HUES64 (cell line): ENCODE measurements around the gene SPEM2. TPM values are rescaled to one million over a fixed set of nuclear protein-coding genes. Genes with fewer than 3 reads are reported as not detected.
A peak's percentile ranks its signal among the peaks of the same experiment; 100 is the strongest.

Experiments used
- H3K27ac ChIP-seq: 2 replicates; pipeline ENCODE4 v1.7.0; 2013; ENCODE audit warnings: low read depth, low read length, inconsistent platforms
- H3K27me3 ChIP-seq: 2 replicates; pipeline ENCODE4 v1.6.1; 2013; ENCODE audit warnings: mild to moderate bottlenecking, low read length; ENCODE audit not compliant: insufficient read depth
- H3K36me3 ChIP-seq: 2 replicates; pipeline ENCODE4 v1.6.1; 2013; ENCODE audit warnings: mild to moderate bottlenecking, low read length; ENCODE audit not compliant: insufficient read depth
- H3K4me1 ChIP-seq: 2 replicates; pipeline ENCODE4 v1.6.1; 2013; ENCODE audit warnings: mild to moderate bottlenecking, low read length, moderate library complexity; ENCODE audit not compliant: insufficient read depth
- H3K4me3 ChIP-seq: 2 replicates; pipeline ENCODE4 v1.5.1; 2013; ENCODE audit warnings: mild to moderate bottlenecking, low read length, moderate library complexity
- H3K9ac ChIP-seq: 2 replicates; pipeline ENCODE4 v1.6.1; 2013; ENCODE audit warnings: mild to moderate bottlenecking, low read depth, low read length
- H3K9me3 ChIP-seq: 2 replicates; pipeline ENCODE4 v1.6.1; 2013; ENCODE audit warnings: low read depth, low read length; ENCODE audit not compliant: insufficient read depth
- WGBS: fragments of 150-250, 120-280 bp; methylation state at CpG from one replicate; pipeline ENCODE4 v1.1.7; 2013; ENCODE audit warnings: missing lambda C conversion rate; 5-methylcytosine and 5-hydroxymethylcytosine counted together
- polyA plus RNA-seq, 2 experiments: library from polyadenylated mRNA; stranded (reverse); fragments of 50-300 nt; gene quantifications; one replicate each; pipeline ENCODE4 v1.2.3, GENCODE V29; 2013

Gene SPEM2
- polyA plus RNA-seq (2013, experiment 1 of 2): not detected
- not detected for polyA plus RNA-seq (2013, experiment 2 of 2)

DNA sequence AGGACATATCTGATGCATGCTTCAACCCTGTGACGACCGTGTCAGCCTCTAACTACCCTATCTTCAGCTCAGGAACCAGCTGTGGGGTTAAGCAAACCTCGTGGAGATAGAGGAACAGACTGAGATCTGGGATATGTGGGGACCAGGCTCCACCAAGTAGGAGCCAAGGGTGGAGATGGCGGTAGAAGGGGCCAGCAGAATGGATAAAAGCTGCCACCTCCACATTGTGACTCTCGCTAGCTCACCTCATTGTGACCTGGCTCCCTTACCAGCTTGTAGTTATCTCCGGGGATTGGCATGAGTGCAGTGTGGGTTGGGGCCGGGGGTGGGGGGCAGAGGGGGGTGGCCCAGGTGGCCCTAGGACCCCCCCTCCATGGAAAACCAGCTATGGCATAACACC is at the start of gene SPEM2:
Gene SPEM2, plus strand, starts transcription at position 301 of the 400 bp plus-strand sequence. Its CDS starts 73 bp downstream, at position 374.
- H3K4me3 ChIP-seq: no peak within 1 kb of the TSS
- H3K9me3 ChIP-seq: no peaks in the 10 kb centered on the region
- H3K4me1 ChIP-seq: no peaks in the 10 kb centered on the region
- no peak within 1 kb of the TSS for H3K9ac ChIP-seq
- no peaks in the 10 kb centered on the region for H3K36me3 ChIP-seq
- H3K27ac ChIP-seq: no peak within 1 kb of the TSS
- H3K27me3 ChIP-seq: no peaks in the 10 kb centered on the region
- WGBS: 92% methylated on average over 7 of the region's 7 CpGs

DNA sequence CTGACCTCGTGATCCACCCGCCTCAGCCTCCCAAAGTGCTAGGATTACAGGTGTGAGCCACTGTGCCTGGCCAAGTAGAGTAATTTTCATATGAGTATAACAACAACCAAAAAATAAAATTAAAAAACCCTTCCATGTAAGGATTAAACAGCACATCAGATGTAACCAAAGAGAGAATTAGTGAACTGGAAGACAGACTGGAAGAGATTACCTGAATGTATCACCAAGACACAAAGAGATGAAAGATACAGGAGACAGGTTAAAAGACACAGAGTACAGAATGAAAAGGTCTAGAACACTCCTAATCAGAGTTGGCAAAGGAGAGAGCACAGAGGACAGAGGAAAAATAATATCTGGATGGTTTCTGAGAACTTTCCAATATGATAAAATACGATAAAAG is 46.3 kb upstream of the SPEM2 start:
- 100% methylated on average over 2 of the region's 3 CpGs for WGBS

DNA sequence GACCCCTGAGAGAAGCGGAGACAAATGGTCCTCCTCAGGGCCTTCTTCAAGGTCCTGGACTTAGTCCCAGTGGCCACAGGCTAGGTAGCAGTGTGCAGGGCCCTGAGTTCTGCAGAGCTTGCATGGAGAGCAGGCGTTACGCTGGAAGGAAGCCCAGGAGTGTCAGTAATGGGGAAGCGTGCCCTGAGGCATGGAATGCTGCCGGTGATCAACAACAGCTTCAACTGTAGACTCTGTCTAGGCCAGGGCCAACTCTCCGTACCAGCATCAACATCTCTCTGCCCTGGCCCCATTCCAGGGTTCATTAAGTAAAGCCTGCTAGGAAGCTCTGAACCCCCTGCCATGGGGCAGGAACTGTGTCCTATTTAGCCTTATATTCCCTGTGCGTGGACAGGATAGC is 45.1 kb upstream of the SPEM2 start:
- H3K27ac ChIP-seq: no peak overlapping the region
- peaks cover 7% of the 10 kb centered on the region; the same call in 1 of the 2 replicates for H3K9me3 ChIP-seq
- H3K4me3 ChIP-seq: peak overlapping the region; percentile 54
- 79% methylated on average over 7 of the region's 7 CpGs for WGBS
- H3K4me1 ChIP-seq: no peaks in the 10 kb centered on the region
- H3K36me3 ChIP-seq: no peaks in the 10 kb centered on the region
- H3K9ac ChIP-seq: peak overlapping the region; percentile 39; the same call in 1 of the 2 replicates
- peaks cover 42% of the 10 kb centered on the region for H3K27me3 ChIP-seq

More for the DNA sequence above, 46.3 kb upstream of the SPEM2 start:
- Histone ChIP-seq H3K4me1 (no peaks in the 10 kb centered on the region), H3K36me3 (no peaks in the 10 kb centered on the region), H3K9me3 (peaks cover 7% of the 10 kb centered on the region; the same call in 1 of the 2 replicates), H3K4me3 (no peak overlapping the region), H3K27ac (no peak overlapping the region), H3K27me3 (peaks cover 42% of the 10 kb centered on the region), H3K9ac (no peak overlapping the region)

DNA sequence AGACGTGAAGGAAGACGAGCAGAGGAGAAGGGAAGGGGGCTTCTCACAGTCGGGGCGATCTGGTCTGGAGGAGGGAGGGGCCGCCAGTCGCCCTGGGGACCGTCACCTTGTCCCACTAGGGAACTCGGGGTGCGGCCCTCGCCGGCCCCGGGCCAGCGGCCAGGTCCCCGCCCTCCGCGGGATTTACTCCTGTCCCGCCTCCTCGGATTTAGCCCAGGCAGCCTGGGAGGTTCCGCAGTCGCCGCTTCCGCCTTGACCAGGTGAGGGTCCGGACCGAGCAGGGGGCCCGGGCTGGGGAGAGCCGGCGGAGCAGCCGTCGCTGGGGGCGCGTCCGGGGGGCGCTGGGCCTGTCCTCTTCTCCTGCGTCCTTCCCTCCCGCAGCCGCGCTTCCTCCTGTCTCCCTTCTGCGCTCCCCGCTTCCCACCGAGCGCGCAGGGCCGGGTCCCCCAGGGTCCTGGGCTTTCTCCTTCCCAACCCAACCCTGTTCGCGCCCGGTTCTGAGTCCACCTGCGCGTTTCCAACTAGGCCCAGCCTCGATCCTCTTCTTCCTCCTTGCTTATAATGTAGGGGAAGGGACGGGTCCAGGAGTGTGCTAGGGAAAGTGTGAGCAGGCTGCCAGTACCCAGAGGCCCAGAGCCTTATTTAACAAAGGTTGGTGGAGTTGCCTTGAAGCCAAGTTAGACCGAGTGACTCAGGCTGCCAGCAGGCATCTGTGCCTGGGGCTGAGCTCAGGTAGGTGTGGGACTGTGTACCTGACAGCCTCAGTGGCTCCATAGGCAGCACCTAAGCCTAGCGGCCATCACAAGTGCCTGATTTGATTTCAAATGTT is 44.3 kb upstream of the SPEM2 start, which contains the start of gene TNK1:
Gene TNK1, plus strand, starts transcription at position 235 of the 829 bp plus-strand sequence. CDS start 1,838 bp downstream, outside the sequence.
- 4% methylated on average over 51 of the region's 52 CpGs for WGBS
- H3K9ac ChIP-seq: peak within 1 kb of the TSS; percentile 39; the same call in 1 of the 2 replicates
- peaks cover 42% of the 10 kb centered on the region for H3K27me3 ChIP-seq
- H3K27ac ChIP-seq: no peak within 1 kb of the TSS
- peak within 1 kb of the TSS; percentile 54 for H3K4me3 ChIP-seq
- H3K4me1 ChIP-seq: no peaks in the 10 kb centered on the region
- H3K9me3 ChIP-seq: peaks cover 7% of the 10 kb centered on the region; the same call in 1 of the 2 replicates
- no peaks in the 10 kb centered on the region for H3K36me3 ChIP-seq

DNA sequence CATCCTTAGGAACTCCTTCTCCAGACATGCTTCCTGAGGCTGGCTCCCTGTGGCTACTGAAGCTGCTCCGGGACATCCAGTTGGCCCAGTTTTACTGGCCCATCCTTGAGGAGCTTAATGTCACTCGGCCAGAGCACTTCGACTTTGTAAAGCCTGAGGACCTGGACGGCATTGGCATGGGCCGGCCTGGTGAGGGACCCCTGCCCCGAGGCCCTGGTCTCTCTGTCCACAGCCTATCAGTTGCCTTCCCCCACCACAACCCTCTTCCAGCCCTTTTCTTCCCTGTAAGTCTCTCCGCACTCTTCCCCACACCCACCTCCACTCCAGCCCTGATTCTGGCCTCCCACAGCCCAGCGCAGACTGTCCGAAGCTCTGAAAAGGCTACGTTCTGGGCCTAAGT is 42.5 kb upstream of the SPEM2 start:
- Histone ChIP-seq H3K4me1 (no peaks in the 10 kb centered on the region), H3K27me3 (peaks cover 42% of the 10 kb centered on the region), H3K27ac (no peak overlapping the region), H3K9ac (no peak overlapping the region), H3K9me3 (peaks cover 7% of the 10 kb centered on the region; the same call in 1 of the 2 replicates), H3K36me3 (0 out of 2 replicates have a peak, but pooled peaks cover 4% of the 10 kb centered on the region), H3K4me3 (no peak overlapping the region)
- WGBS: 93% methylated on average over 10 of the region's 10 CpGs

GRCh38 chr17:7383371-7383741 is 42.1 kb upstream of the SPEM2 start:
- Histone ChIP-seq H3K4me1 (no peaks in the 10 kb centered on the region), H3K27ac (no peak overlapping the region), H3K9me3 (peaks cover 7% of the 10 kb centered on the region; the same call in 1 of the 2 replicates), H3K36me3 (peaks cover 6% of the 10 kb centered on the region; the same call in 1 of the 2 replicates), H3K27me3 (peaks cover 42% of the 10 kb centered on the region), H3K9ac (no peak overlapping the region), H3K4me3 (peak overlapping the region; percentile 56)
- 88% methylated on average over 11 of the region's 11 CpGs for WGBS

DNA sequence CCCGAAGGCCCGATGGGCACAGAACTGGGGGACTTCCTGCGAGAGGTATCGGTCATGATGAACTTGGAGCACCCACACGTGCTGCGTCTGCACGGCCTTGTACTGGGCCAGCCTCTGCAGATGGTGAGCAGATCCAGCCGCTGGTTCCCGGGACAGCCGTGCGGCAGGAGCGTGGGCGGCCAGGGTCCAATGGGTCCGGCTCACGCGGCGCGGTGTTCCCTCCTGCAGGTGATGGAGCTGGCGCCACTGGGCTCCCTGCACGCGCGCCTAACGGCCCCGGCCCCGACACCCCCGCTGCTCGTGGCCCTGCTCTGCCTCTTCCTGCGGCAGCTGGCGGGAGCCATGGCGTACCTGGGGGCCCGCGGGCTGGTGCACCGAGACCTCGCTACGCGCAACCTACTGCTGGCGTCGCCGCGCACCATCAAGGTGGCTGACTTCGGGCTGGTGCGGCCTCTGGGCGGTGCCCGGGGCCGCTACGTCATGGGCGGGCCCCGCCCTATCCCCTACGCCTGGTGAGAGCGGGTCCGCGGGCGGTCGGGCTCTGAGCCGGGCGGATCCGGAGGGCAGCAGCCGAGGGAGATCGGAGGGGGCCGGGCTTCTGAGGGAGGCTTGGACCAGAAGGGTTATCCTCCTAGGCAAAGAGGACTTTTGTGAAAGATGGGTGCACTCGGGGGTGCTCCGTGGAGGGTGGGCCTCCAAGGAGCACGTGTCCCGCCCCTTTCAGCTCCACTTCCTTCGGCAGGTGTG is 41.5 kb upstream of the SPEM2 start:
- WGBS: 13% methylated on average over 65 of the region's 65 CpGs
- Histone ChIP-seq H3K27me3 (peaks cover 42% of the 10 kb centered on the region), H3K4me1 (no peaks in the 10 kb centered on the region), H3K27ac (no peak overlapping the region), H3K4me3 (peak overlapping the region; percentile 56), H3K9me3 (peaks cover 7% of the 10 kb centered on the region; the same call in 1 of the 2 replicates), H3K36me3 (peaks cover 12% of the 10 kb centered on the region; the same call in 1 of the 2 replicates), H3K9ac (peak overlapping the region; percentile 35; the same call in 1 of the 2 replicates)

DNA sequence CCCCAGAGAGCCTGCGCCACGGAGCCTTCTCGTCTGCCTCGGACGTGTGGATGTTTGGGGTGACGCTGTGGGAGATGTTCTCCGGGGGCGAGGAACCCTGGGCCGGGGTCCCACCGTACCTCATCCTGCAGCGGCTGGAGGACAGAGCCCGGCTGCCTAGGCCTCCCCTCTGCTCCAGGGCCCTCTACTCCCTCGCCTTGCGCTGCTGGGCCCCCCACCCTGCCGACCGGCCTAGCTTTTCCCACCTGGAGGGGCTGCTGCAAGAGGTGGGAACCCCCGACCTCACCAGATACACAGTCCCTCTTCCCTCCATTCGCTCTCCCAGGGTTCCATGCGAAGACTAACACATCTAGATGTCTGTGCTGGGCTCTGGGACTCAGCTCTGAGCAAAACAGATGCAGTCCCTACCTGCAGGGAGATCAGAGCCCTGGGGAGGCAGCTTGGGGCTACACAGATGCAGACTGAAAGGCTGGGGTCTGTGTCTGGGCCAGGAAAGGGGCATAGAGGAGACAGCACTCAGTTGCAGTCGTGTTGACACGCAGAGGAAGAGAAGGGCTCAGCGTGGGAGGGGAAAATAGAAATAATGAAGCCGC is 40.8 kb upstream of the SPEM2 start:
- H3K4me3 ChIP-seq: peak overlapping the region; percentile 56
- H3K9ac ChIP-seq: peak overlapping the region; percentile 35; the same call in 1 of the 2 replicates
- WGBS: 45% methylated on average over 23 of the region's 23 CpGs
- H3K36me3 ChIP-seq: peaks cover 19% of the 10 kb centered on the region
- 0 out of 2 replicates have a peak, but pooled peaks cover 1% of the 10 kb centered on the region for H3K9me3 ChIP-seq
- peaks cover 41% of the 10 kb centered on the region for H3K27me3 ChIP-seq
- no peaks in the 10 kb centered on the region for H3K4me1 ChIP-seq
- H3K27ac ChIP-seq: no peak overlapping the region

DNA sequence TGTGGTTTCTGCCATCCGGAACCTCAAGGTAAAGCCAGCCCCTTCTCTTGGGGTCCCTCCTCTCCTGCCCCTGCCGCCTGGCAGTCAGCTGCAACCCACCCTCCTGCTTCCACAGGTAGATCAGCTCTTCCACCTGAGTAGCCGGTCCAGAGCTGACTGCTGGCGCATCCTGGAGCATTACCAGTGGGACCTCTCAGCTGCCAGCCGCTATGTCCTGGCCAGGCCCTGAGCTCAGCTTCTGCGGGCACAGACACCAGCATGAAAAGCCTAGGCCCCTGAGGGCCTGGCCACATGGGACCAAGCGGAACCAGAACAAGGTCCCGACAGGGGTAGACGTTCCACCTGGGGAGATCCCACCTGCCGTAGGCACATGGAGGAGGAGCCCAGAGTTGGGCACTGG is 36.6 kb upstream of the SPEM2 start:
- no peak overlapping the region for H3K4me3 ChIP-seq
- no peak overlapping the region for H3K27ac ChIP-seq
- peaks cover under 1% of the 10 kb centered on the region for H3K27me3 ChIP-seq
- no peak overlapping the region for H3K9ac ChIP-seq
- 94% methylated on average over 10 of the region's 10 CpGs for WGBS
- H3K36me3 ChIP-seq: peaks cover 46% of the 10 kb centered on the region
- H3K9me3 ChIP-seq: no peaks in the 10 kb centered on the region
- no peaks in the 10 kb centered on the region for H3K4me1 ChIP-seq

DNA sequence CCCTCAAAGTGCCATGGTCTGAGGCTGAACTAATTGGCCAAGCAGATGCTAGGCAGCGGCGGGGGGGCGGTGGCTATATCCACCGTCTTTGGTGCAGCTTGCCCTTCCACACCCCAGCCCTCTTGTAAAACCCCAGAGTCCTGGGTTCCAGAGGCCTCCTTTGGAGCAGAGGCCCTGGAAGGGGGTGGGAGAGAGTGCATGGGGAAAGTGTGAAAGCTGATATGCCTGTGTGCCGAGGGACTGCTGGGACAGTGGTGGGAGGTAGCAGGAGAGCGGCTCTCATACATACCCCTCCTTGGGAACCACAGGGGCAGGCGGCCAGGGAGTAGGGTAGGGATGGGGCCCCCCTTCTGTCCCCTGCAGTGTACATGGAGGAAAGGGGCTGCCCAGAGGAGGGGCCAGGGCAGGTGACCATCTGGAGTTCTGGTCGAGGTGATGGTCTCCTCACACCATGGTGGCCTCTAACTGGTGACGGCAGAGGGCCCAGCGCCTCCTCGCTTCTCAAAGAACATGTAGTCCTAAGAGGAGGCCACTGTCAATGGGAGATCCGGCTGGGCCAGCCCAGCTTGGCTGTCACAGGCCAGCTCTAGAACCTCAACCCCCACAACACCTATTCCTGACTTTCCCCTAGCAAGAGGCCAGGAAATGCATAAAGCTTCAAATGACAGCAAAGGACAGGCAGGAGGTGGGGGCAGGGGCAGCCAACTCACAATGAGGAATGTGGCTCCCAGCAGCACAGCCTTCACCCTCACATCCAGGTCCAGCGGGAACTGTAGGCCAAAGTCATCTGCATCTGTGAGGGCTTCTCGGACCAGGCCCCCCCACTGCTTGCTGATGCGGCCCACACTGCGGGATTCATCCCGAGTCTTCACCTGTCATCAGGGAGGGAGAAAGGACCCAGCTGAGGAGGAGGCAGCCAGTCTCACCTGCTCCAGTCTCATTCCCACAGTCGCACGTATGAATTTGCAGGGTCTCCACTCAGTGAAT is 35.2 kb upstream of the SPEM2 start:
- no peaks in the 10 kb centered on the region for H3K4me1 ChIP-seq
- no peak overlapping the region for H3K27ac ChIP-seq
- H3K9ac ChIP-seq: no peak overlapping the region
- H3K27me3 ChIP-seq: no peaks in the 10 kb centered on the region
- no peak overlapping the region for H3K4me3 ChIP-seq
- WGBS: 67% methylated on average over 18 of the region's 19 CpGs
- no peaks in the 10 kb centered on the region for H3K9me3 ChIP-seq
- H3K36me3 ChIP-seq: peaks cover 46% of the 10 kb centered on the region
